Choroid plexus epithelial cell (primary cell): ENCODE measurements around the gene CHRNA3.

Experiments
- DNase-seq: peaks from one replicate; pipeline ENCODE4 v3.0.0-alpha.2; 2010; ENCODE audit warnings: low read depth
- H3K4me3 ChIP-seq: 2 replicates; pipeline ENCODE4 v1.5.1; 2011; ENCODE audit warnings: low read depth, mild to moderate bottlenecking, control low read depth, low read length, moderate library complexity
- CTCF ChIP-seq: conservative IDR thresholded peaks from 2 replicates; pipeline ENCODE4 v1.5.1; 2011; ENCODE audit warnings: low read depth, mild to moderate bottlenecking, control low read depth, inconsistent platforms, low read length, moderate library complexity

Gene CHRNA3

GRCh38 chr15:78620527-78621421, at the start of gene CHRNA3:
TSS of gene CHRNA3 (minus strand) at chr15:78620996. CDS start at chr15:78620794, 202 bp downstream.
- TF ChIP-seq CTCF = no peak
- no peak for DNase-seq
- no peak within 1 kb of the TSS for H3K4me3 ChIP-seq

- no peak for DNase-seq
- no peak for TF ChIP-seq CTCF
- H3K4me3 ChIP-seq = no peak overlapping the region
Measured at GRCh38 chr15:78668987-78669386, 48.2 kb upstream of the CHRNA3 start.

DNA sequence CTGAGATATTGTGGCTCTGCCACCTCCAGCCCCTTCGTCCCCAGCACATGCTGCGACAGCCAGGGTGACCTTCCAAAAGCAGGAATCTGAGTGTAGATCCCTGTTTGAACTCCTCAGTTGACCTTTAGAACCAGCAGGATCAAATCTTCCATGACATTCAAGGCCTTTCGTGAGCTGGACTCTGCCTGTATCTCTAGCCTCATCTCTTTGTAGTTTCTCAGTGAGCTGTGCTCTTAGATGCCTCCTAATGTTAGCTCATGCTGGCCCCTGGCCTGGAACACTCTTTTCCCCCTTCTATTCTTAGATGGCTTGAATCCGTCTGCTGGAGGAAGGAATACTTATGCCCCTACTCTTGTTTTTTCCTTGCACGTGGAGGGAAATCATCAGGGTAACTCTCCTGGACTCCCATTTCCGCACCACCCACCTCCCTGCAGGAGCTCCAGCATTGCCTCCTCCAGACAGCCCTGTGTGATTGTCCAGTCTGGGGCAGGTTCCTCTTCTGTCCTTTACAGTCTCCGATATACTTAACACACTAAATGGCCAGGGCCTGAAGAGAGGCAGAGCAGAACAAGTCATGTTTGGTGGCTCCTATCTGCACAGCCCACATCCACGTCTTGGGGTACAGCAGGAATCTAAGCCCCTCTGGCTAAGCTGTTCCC, 46.9 kb upstream of the CHRNA3 start:
- no peak for TF ChIP-seq CTCF
- DNase-seq = no peak
- H3K4me3 ChIP-seq = no peak overlapping the region

DNA sequence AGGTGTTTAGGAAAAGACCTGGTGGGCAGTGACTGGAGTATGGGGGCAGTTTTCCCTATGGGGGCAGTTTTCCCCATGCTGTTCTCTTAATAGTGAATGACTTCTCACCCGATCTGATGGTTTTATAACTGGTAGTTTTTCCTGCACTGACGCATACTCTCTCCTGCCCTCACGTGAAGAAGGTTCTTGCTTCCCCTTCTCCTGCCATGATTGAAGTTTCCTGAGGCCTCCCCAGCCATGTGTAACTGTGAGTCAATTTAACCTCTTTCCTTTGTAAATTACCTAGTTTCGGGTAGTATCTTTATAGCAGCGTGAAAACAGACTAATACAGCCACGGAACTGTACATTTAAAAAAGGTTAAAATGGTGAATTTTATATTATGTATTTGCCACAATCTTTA, 45.2 kb upstream of the CHRNA3 start:
- DNase-seq = no peak
- no peak for TF ChIP-seq CTCF

GRCh38 chr15:78663703-78664102, 42.9 kb upstream of the CHRNA3 start:
- no peak overlapping the region for H3K4me3 ChIP-seq
- no peak for TF ChIP-seq CTCF
- DNase-seq = no peak

More for the DNA sequence above, 45.2 kb upstream of the CHRNA3 start:
- H3K4me3 ChIP-seq = no peak overlapping the region

DNA sequence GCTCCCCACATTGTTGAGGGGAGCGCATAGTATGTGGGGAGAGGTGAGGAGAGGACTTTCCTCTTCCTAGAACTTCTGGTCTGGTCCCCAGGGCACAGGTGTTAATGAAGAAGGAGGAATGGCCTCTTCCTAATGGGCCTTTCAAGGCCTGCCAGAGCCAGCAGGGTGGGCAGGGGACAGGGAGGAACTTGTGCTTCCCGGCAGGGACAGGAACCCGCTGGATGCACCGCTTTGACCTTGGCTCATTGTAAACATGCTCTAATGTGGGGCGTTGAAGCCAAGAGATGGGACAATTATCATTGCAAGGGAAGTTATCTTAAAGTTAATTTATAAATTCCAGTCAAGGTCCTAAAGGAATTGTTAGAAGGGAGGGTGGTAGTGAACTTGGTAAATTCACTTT, 41.2 kb upstream of the CHRNA3 start:
- H3K4me3 ChIP-seq = no peak overlapping the region
- TF ChIP-seq CTCF = no peak
- DNase-seq = no peak

- no peak for DNase-seq
- no peak for TF ChIP-seq CTCF
- no peak overlapping the region for H3K4me3 ChIP-seq
Measured at GRCh38 chr15:78661001-78661400, 40.2 kb upstream of the CHRNA3 start.
